ENCODE results near the gene POLR2J3.
"Not testable (repeated sequence)": the region's sequence is repeated elsewhere in the genome, so short reads cannot be mapped to it uniquely, and the experiment has no call there.

GRCh38 chr7:102574607-102575006, 2.2 kb upstream of the POLR2J3 start:
- TF ChIP-seq RAD21 (IDR thresholded peaks at IDR 0.05; ENCODE audit: low read depth); YY1 (IDR thresholded peaks at IDR 0.05; ENCODE audit: extremely low read depth, insufficient replicate concordance, low read depth, low read length); POLR2AphosphoS5 (IDR thresholded peaks at IDR 0.05; ENCODE audit: low read depth, low read length); POLR2A (IDR thresholded peaks at IDR 0.05; ENCODE audit: borderline replicate concordance, extremely low read depth, insufficient read depth, insufficient read length); EGR1 (IDR thresholded peaks at IDR 0.05; ENCODE audit: low read depth); CTCF (IDR thresholded peaks at IDR 0.05 in 2 of 3, conservative IDR thresholded peaks at IDR 0.05 in 1 of 3; ENCODE audit: borderline replicate concordance in 1 of 3, insufficient read depth in 1 of 3, low read depth in 2 of 3, low read length in 2 of 3); EZH2 (IDR thresholded peaks at IDR 0.05); SIN3A (IDR thresholded peaks at IDR 0.05; ENCODE audit: low read depth); CEBPB (IDR thresholded peaks at IDR 0.05; ENCODE audit: low read depth); REST (IDR thresholded peaks at IDR 0.05; ENCODE audit: low read depth); CBX3 (IDR thresholded peaks at IDR 0.05; ENCODE audit: low read depth); ELF1 (IDR thresholded peaks at IDR 0.05; ENCODE audit: borderline replicate concordance, low read depth); SRF (IDR thresholded peaks at IDR 0.05; ENCODE audit: low read depth): not testable (repeated sequence)
